GM12878 (cell line): Measurements from ENCODE around the gene TESMIN. TPM values are rescaled to one million over a fixed set of nuclear protein-coding genes. Genes with fewer than 3 reads are reported as not detected.

ENCODE experiments used
- ATAC-seq: fragments of 200-7000 bp; cut with Tn5 transposase; 3 replicates; pipeline ENCODE4 v1.9.1; 2020; ENCODE audit warnings: mild to moderate bottlenecking, moderate library complexity
- BruUV-seq: library from RNA; stranded (reverse); fragments of 400-500 nt; replicated peaks from 2 replicates; lab custom pipeline; 2021; lab: Mats Ljungman, UMichigan
- CTCF ChIA-PET: fragments of 300-600 bp; sonication (Branson Sonifier 250); formaldehyde crosslinking; extraction: SDS; loops from one replicate; lab custom pipeline; 2021; ENCODE audit warnings: inconsistent platforms; lab: Yijun Ruan, JAX
- POLR2A ChIA-PET: fragments of 350-600 bp; formaldehyde crosslinking; extraction: SDS; loops from one replicate; lab custom pipeline; 2021; ENCODE audit warnings: inconsistent platforms; lab: Charles Lee
- RAD21 ChIA-PET: fragments of 300-600 bp; sonication (Branson Sonifier 250); formaldehyde crosslinking; loops from one replicate; lab custom pipeline; 2023; ENCODE audit warnings: antibody characterized with exemption; ENCODE audit not compliant: unreplicated experiment; lab: Charles Lee
- SMC1A ChIA-PET: fragments of 300-600 bp; sonication (Branson Sonifier 250); formaldehyde crosslinking; loops from one replicate; lab custom pipeline; 2023; ENCODE audit not compliant: unreplicated experiment, uncharacterized antibody; lab: Charles Lee
- DNase-seq: peaks from one replicate; pipeline ENCODE4 v3.0.0-alpha.2; 2011; ENCODE audit warnings: low read depth, low spot score
- FAIRE-seq: peaks from 3 replicates; lab custom pipeline; 2011; peaks lifted over from hg19 to GRCh38; lab: Jason Lieb, UNC
- H2AFZ ChIP-seq: 2 replicates; pipeline ENCODE4 v1.6.0; 2011; ENCODE audit warnings: low read depth, low read length, control low read depth; ENCODE audit not compliant: control insufficient read depth
- H3K27ac ChIP-seq: 2 replicates; pipeline ENCODE4 v1.5.1; 2011; ENCODE audit warnings: control low read depth; ENCODE audit not compliant: control insufficient read depth, insufficient read depth
- H3K27me3 ChIP-seq, 2 experiments: replicated peaks in 1 of 2; 2 replicates each; pipeline versions ENCODE4 v1.6.0 to v1.6.1; 2011; ENCODE audit warnings: low read length in 1 of 2; ENCODE audit not compliant: control insufficient read depth in 2 of 2, insufficient read depth in 2 of 2
- H3K36me3 ChIP-seq, 2 experiments: 2 replicates each; pipeline ENCODE4 v1.5.1; 2011; ENCODE audit warnings: low read length in 1 of 2; ENCODE audit not compliant: control insufficient read depth in 2 of 2, insufficient read depth in 2 of 2
- H3K4me1 ChIP-seq: 2 replicates; pipeline ENCODE4 v1.6.1; 2011; ENCODE audit warnings: mild to moderate bottlenecking, low read length, moderate library complexity, mixed read lengths; ENCODE audit not compliant: control insufficient read depth, insufficient read depth
- H3K4me2 ChIP-seq: 2 replicates; pipeline ENCODE4 v1.6.0; 2011; ENCODE audit warnings: control low read depth; ENCODE audit not compliant: control insufficient read depth, insufficient read depth
- H3K4me3 ChIP-seq: fragments of 200-600 bp; sonication (generic); 2 replicates; pipeline ENCODE4 v1.5.1; 2016
- H3K79me2 ChIP-seq: 2 replicates; pipeline ENCODE4 v1.6.0; 2011; ENCODE audit warnings: low read length; ENCODE audit not compliant: control insufficient read depth, insufficient read depth
- H3K9ac ChIP-seq: 2 replicates; pipeline ENCODE4 v1.8.0; 2011; ENCODE audit warnings: low read length, control low read depth, mixed read lengths; ENCODE audit not compliant: control insufficient read depth, insufficient read depth
- H3K9me3 ChIP-seq: replicated peaks from 3 replicates; pipeline ENCODE4 v1.5.1; 2011; ENCODE audit warnings: mild to moderate bottlenecking, low read length; ENCODE audit not compliant: control insufficient read depth, insufficient read depth
- H4K20me1 ChIP-seq: 2 replicates; pipeline ENCODE4 v1.6.0; 2011; ENCODE audit not compliant: control insufficient read depth, insufficient read depth
- PAX5 ChIP-seq: IDR thresholded peaks from 2 replicates; pipeline ENCODE4 v1.6.1; 2011; ENCODE audit warnings: low read depth, low read length, borderline replicate concordance
- RB1 ChIP-seq: fragments of 450-650 bp; formaldehyde crosslinking; IDR thresholded peaks from 2 replicates; pipeline ENCODE4 v1.6.1; 2017; ENCODE audit warnings: mild to moderate bottlenecking, borderline replicate concordance
- TBL1XR1 ChIP-seq: IDR thresholded peaks from 2 replicates; pipeline ENCODE4 v1.6.1; 2012; ENCODE audit warnings: low read depth, low read length, improper control_type of control experiment
- WGBS: methylation state at CpG from one replicate; pipeline ENCODE4 v1.1.6; 2016; ENCODE audit warnings: low lambda C conversion rate; ENCODE audit not compliant: insufficient replicate concordance, insufficient coverage; ENCODE audit errors: missing lambda C conversion rate; 5-methylcytosine and 5-hydroxymethylcytosine counted together
- in situ Hi-C: fragments of 300-500 bp; cut with MboI; formaldehyde crosslinking; loops from 9 replicates; pipeline ENCODE4 v1.14.3; 2018; ENCODE audit warnings: mixed read lengths
- intact Hi-C: fragments of 100-400 bp; cut with micrococcal nuclease; formaldehyde crosslinking; loops from one replicate; pipeline ENCODE4 v1.14.2; 2022; ENCODE audit not compliant: unreplicated experiment
- polyA plus RNA-seq, 11 experiments: library from polyadenylated mRNA; depleted of rRNA in 4 of 11; unstranded in 6 of 11; stranded (reverse) in 5 of 11; fragments of >200 nt; fragmentation: Nextera tagmentation in 4 of 11; fragmentation: Illumina TruSeq in 1 of 11; extraction: Ambion mirVana in 4 of 11; extraction: Trizol in 1 of 11; gene quantifications; 1 replicate in 1 of 11; 2 replicates in 10 of 11; pipeline versions ENCODE4 v1.2.1 to v1.2.3, GENCODE V29; 2011 to 2016; ENCODE audit warnings: inconsistent platforms in 2 of 11, missing spikeins in 2 of 11, low read depth in 1 of 11
- total RNA-seq, 4 experiments: library from RNA; depleted of rRNA in 3 of 4; stranded (reverse); fragments of >200 nt in 3 of 4; fragmentation: Illumina TruSeq in 1 of 4; extraction: Trizol in 1 of 4; gene quantifications; 2 replicates each; pipeline versions ENCODE4 v1.2.1 to v1.2.3, GENCODE V29; 2013 to 2021
- TF ChIP-seq, protein P1 (sequence below): fragments of 450-650 bp; IDR thresholded peaks from 2 replicates; pipeline ENCODE4 v1.6.1; 2018; ENCODE audit warnings: borderline replicate concordance, mild to moderate bottlenecking; ENCODE audit not compliant: partially characterized antibody

The TESMIN gene
- total and polyA plus RNA-seq, 10 of the 15 experiments (the other 5 are each of a cell fraction or from before 2014, with no cell fraction given), result 0.31 to 3.4 (median 1.2) TPM; not detected in 1

GRCh38 chr11:68673306-68673945, 77.9 kb downstream of the TESMIN start:
- no TSS peak for BruUV-seq
- in situ Hi-C loops, result no loop called here
- H3K4me3 ChIP-seq, result no peak overlapping the region
- SMC1A ChIA-PET, result interaction anchor here (1.1 kb wide), 1 partner anchor 21 kb away, joined by 3 read pairs; no protein-coding TSS in a partner anchor
- FAIRE-seq (no peak), ATAC-seq (no peak), DNase-seq (no peak)
- no peaks in the 10 kb centered on the region for H4K20me1 ChIP-seq
- H3K9me3 ChIP-seq, result no peaks in the 10 kb centered on the region
- RAD21 ChIA-PET, result no interaction called here
- H3K4me1 ChIP-seq, result no peaks in the 10 kb centered on the region
- 40% methylated on average over 6 of the region's 6 CpGs for WGBS
- no peaks in the 10 kb centered on the region for H3K36me3 ChIP-seq
- TF ChIP-seq TBL1XR1 (no peak), PAX5 (no peak), RB1 (no peak)
- TF ChIP-seq, protein P1, sequence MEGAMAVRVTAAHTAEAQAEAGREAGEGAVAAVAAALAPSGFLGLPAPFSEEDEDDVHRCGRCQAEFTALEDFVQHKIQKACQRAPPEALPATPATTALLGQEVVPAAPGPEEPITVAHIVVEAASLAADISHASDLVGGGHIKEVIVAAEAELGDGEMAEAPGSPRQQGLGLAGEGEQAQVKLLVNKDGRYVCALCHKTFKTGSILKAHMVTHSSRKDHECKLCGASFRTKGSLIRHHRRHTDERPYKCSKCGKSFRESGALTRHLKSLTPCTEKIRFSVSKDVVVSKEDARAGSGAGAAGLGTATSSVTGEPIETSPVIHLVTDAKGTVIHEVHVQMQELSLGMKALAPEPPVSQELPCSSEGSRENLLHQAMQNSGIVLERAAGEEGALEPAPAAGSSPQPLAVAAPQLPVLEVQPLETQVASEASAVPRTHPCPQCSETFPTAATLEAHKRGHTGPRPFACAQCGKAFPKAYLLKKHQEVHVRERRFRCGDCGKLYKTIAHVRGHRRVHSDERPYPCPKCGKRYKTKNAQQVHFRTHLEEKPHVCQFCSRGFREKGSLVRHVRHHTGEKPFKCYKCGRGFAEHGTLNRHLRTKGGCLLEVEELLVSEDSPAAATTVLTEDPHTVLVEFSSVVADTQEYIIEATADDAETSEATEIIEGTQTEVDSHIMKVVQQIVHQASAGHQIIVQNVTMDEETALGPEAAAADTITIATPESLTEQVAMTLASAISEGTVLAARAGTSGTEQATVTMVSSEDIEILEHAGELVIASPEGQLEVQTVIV, result no peak
- TF ChIP-seq, all 136 proteins: peak for 0
- Histone ChIP-seq H3K9ac (no peak overlapping the region), H2AFZ (no peak overlapping the region), H3K27ac (no peak overlapping the region), H3K4me2 (no peak overlapping the region), H3K79me2 (no peaks in the 10 kb centered on the region), H3K27me3 (no peaks in the 10 kb centered on the region; a peak in 1 of 4 replicates)
- ChIA-PET POLR2A (interaction anchor here (0.6 kb wide), 1 partner anchor 145 kb away, joined by 3 read pairs; no protein-coding TSS in a partner anchor), CTCF (no interaction called here)
- intact Hi-C loops, result no loop called here
